GM23248 (cell line): Measurements from ENCODE around the gene PIK3R1.

ENCODE experiments used
- EZH2 ChIP-seq: fragments of 200-600 bp; sonication (generic); IDR thresholded peaks from 2 replicates; pipeline ENCODE4 v1.6.1; 2018; ENCODE audit warnings: antibody characterized with exemption, mild to moderate bottlenecking; ENCODE audit not compliant: insufficient read depth, poor library complexity, severe bottlenecking
- EZH2phosphoT487 ChIP-seq: fragments of 200-600 bp; sonication (generic); IDR thresholded peaks from 2 replicates; pipeline ENCODE4 v1.6.1; 2018; ENCODE audit warnings: antibody characterized with exemption, moderate library complexity, mild to moderate bottlenecking, low read depth; ENCODE audit not compliant: insufficient read depth

DNA sequence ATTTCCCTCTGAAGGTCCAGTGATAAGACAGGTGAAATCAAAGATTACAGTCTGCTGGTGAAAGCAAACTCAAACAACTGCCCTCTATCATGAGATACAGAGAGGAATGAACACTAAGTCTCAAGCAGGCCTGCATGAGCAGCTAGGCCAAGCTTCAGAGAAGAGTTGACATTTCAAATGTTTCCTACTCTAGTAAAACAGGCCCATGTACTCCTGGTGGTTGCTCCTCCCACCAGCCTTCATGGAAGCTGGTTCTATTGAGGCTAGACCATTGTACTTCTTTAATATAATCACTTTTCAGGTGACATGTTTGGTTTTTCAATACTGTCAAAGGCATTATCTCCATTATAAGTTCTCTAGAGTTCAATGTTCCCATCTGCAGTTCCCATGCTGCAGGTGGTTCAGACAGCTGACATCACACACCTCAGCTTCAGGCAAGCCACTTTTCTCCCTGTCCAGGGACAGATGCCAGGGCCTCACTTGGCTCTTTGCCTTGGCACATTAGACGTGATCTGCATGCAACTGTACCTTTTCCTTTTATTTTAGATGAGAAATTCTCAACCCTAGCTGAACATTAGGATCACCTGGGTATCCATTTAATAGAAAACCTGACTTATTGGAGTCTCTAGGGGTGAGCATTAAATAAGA, 89.8 kb downstream of the PIK3R1 start:
- TF ChIP-seq EZH2 (no peak), EZH2phosphoT487 (no peak)
